NT2/D1 (cell line): ENCODE data around the gene HOXC6.

ENCODE experiments used
- SUZ12 ChIP-seq: IDR thresholded peaks from 2 replicates; pipeline ENCODE4 v1.6.1; 2011; ENCODE audit not compliant: insufficient read length, insufficient read depth; ENCODE audit errors: extremely low read depth
- YY1 ChIP-seq: IDR thresholded peaks from 2 replicates; pipeline ENCODE4 v1.6.1; 2011; ENCODE audit not compliant: insufficient read length, insufficient read depth
- ZNF274 ChIP-seq: IDR thresholded peaks from 2 replicates; pipeline ENCODE4 v1.6.1; 2011; ENCODE audit warnings: mild to moderate bottlenecking, low read depth, low read length

DNA sequence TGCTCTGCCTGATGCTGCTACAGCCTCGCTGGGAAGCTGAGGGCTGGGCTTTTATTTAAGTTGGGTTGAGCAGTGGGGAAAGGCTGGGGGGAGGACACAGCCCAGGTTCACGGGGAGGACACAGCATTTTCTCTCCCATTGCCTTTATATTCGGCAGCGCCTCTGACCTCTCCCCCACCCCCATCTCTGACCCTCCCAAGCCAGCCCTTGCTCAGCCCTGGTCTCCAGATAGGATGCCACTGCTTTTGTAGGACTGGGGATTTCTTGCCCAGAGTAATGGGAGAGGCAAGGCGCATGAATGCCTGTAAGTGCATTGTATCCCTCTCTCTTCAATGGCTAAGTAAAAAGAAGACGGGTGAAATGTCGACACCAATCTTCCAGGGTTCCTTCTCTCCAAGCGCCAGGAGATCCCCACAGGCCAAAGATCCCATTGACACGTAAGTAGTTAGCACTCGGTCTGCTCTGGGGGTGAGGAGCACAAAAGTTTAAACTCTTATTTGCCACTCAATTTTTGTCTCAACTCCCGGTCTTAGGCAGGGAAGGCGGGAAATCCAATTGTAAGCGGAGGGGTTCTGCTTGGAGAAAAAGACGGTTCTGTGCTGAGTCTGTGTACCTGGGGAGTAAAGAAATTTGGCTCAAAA is 30.0 kb downstream of the HOXC6 start:
- no peak for TF ChIP-seq SUZ12
- TF ChIP-seq ZNF274 = no peak
- TF ChIP-seq YY1 = no peak
